Right kidney (tissue), 1 donor: ENCODE results near the gene GSE1.
"Not testable (repeated sequence)": the region's sequence is repeated elsewhere in the genome, so short reads cannot be mapped to it uniquely, and the experiment has no call there.

ENCODE experiments used
- DNase-seq: peaks from one replicate; pipeline ENCODE4 v3.0.0-alpha.2; 2016

GSE1 gene

DNA sequence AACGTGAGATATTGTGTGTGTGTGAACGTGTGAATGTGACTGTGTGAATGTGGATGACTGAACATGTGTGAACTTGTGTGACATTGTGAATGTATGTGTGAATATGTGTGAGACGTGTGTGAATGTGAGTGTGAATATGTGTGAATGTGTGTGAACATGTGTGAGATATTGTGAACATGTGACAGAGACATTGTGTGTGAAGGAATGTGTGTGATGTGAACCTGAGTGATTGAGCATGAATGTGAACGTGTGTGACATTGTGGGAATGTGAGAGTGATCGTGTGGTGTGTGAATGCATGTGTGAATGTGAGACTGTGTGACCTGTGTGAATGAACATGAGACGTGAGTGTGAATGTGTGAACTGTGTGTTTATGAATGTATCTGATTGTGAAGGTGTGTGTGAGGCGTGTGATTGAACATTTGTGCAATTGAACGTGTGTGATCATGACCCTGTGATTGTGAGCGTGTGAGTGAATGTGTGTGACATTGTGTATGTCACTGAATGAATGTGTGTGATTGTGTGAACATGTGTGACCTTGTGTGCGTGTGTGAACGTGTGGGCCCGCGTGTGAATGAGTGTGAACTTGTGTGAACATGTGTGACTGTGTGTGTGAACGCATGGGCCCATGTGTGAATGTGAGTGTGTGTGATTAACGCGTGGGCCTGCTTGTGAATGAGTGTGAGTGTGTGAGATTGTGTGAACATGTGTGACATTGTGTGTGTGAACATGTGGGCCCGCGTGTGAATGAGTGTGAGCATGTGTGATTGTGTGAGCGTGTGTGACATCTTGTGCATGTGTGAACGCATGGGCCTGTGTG, 23.2 kb upstream of the GSE1 start:
- no peak for DNase-seq

GRCh38 chr16:85590506-85590832, 22.7 kb upstream of the GSE1 start:
- DNase-seq = no peak

DNA sequence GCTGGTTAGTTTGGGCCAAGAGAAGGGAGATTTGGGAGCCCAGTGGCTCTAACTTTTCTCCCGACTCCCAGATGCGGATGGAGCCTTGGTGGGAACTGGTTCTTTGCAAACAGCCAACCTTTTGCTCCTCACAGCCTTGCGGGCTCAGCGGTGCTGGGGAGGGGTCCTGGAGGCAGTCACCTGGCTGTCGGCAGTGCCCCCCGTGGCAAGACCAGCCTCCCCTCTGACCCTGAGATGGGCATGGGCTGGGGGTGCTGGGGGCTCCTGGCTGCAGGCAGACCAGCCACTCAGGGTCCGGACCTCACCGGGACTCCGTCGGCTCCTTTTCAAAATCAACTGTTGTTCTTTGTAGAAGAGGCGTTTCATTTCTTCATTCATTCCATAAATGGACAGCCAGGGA, 21.7 kb upstream of the GSE1 start:
- DNase-seq = no peak

- not testable (repeated sequence) for DNase-seq
Measured at GRCh38 chr16:85592277-85592676, 20.8 kb upstream of the GSE1 start.

GRCh38 chr16:85592700-85593493, 20.2 kb upstream of the GSE1 start:
- no peak for DNase-seq

GRCh38 chr16:85593494-85594221, 19.5 kb upstream of the GSE1 start:
- no peak for DNase-seq

GRCh38 chr16:85594273-85594977, 18.7 kb upstream of the GSE1 start:
- no peak for DNase-seq

- DNase-seq = no peak
Measured at GRCh38 chr16:85594978-85595661, 18.0 kb upstream of the GSE1 start.

DNA sequence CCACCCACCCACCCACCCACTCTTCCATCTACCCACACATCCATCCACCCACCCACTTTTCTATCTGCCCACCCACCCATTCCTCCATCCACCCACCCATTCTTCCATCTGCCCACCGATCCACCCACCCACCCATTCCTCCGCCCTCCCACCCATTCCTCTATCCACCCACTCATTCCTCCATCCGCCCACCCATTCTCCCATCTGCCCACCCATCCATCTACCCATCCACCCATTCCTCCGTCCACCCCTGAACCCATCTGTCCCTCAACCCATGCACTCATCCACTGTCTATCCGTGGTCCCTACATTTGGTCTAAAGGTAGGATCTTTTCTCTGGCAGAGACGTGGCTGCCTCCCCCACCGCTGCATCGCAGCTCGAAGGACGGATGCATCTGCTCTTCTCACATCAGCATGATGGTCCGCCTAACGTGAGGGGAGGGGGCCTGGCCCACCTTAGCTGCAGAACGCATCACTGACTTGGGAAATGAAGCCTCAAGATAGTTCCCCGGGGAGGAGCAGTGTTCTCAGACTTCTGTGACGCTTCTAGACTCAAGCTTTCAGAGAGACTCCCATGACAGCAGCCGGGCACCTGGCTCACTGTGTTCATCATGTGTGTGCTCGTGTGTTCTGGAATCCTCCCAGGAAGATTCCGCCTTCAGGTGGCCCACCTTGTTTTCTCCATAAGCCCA, 17.2 kb upstream of the GSE1 start:
- no peak for DNase-seq

- DNase-seq = no peak
Measured at GRCh38 chr16:85598141-85598540, 15.0 kb upstream of the GSE1 start.

- no peak for DNase-seq
Measured at GRCh38 chr16:85600078-85600477, 13.0 kb upstream of the GSE1 start.

DNA sequence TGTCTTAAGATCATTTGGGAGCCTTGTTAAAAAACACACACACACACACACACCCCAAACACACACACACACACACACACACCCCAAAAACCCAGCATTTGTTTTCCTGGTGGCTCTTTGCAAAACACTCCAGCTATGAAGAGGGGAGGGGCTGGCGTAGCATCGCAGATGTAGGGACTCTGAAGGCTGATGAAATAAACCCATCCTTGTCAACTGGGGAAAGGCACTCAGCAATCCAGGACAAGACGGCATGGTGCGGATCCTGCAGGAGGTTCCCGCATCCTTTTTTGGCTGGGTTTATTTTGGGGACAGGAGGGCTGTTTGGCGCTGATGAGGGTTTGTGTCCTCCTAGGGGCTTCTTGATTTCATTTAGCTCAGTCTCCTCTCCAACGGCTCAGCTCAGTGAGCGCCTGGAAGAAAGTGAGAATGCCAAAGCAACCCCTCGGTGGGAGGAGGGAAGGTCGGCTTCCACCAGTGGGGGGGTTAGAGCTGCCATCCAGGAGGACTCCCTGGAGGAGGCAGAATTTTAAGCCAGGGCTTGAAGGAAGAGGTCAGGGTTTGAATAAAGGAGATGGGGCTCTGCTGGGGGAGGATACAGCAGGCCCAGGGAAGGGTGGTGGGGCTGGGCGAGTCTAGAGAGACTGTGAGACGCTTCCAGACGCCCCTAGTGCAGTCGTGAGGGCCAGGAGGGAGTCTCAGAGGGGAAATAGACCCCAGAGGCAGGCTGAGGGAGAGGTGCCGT, 12.4 kb upstream of the GSE1 start:
- no peak for DNase-seq

DNA sequence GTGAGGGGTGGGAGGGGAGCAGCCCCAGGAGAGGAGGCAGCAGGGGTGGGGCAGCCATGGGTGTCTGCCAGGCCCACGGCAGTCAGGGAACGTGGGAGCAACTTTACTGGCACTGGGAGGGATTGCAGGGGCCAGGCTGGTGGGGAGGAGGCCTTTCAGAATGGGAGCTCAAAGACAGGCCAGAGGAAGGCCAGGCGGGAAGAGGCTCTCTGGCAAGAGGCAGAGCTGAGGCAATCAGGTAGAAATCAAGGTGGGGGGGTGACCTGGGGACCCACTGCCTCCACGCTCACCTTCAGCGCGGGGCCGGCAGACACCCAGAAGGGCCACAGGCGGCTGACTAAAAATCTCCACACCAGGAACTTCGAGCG, 11.9 kb upstream of the GSE1 start:
- DNase-seq = no peak

DNA sequence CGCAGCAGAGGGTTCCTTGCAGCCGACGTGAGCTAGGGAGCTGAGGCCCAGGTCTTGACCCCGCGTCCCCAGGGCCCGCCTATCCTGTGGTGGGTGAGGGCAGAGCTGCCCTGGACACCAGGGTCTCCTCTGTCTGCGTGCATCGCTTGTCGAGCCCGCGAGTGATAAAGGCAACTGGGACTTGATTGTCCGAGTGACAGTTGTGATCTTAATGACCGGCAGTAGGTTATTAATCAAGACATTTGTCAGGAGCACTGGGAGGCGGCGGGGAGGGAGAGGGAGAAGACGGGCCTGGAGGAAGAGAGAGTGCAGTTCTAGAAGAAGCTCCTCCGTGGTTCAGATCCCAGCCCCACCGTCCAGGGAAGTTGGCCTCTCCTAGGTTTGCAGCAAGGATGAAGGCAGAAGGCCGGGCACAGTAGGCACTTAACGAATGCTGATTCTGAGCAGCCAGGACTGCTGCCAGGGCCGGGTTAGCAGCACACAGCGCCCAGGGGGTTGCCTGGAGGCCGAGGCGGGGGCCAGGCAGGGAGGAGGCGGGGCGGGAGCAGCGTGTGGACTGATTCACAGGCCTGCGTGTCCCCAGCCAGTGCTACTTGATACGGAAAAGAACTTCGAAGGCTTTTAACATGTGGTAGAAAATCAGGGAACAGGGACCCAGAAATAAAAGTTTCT, 11.3 kb upstream of the GSE1 start:
- no peak for DNase-seq

GRCh38 chr16:85602402-85603202, 10.5 kb upstream of the GSE1 start:
- no peak for DNase-seq

DNA sequence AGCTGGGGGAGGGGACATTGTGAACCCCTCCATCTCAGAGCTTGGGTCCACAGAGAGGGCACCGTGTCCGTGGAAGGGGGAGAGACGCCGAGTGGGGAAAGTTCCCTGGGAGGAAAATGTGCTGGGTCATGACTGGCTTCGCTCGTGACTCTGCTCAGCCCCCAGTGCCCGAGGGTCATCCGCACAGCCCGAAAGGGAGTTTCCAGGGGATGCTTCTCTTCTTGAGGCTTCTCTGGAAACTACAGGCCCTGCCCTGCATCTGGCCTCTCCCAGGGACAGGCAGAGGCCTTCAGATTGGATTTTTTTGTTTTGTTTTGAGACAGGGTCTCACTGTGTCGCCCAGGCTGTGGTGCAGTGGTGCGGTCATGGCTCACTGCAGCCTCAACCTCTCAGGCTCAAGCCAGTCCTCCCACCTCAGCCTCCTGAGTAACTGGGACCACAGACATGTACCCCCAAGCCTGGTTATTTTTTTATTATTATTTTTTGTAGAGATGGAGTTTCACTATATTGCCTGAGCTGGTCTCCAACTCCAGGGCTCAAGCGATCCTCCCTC, 9.8 kb upstream of the GSE1 start:
- DNase-seq = no peak

GRCh38 chr16:85604145-85604705, 8.9 kb upstream of the GSE1 start:
- DNase-seq = no peak
